Stimulated activated CD4-positive, alpha-beta T cell treated with anti-CD3 and anti-CD28 coated beads, Interleukin-12 subunit alpha, Interleukin-12 subunit beta, amount 100 ng/mL, for 48 hours (primary cell): ENCODE measurements around the gene RABL6.
"Not testable (repeated sequence)": the region's sequence is repeated elsewhere in the genome, so short reads cannot be mapped to it uniquely, and the experiment has no call there.

ENCODE experiments used
- DNase-seq, 3 donors: peaks; one replicate each; pipeline ENCODE4 v3.0.0-alpha.2; 2020; ENCODE audit warnings: low read depth in 2 of 3, low spot score in 1 of 3

The RABL6 gene

DNA sequence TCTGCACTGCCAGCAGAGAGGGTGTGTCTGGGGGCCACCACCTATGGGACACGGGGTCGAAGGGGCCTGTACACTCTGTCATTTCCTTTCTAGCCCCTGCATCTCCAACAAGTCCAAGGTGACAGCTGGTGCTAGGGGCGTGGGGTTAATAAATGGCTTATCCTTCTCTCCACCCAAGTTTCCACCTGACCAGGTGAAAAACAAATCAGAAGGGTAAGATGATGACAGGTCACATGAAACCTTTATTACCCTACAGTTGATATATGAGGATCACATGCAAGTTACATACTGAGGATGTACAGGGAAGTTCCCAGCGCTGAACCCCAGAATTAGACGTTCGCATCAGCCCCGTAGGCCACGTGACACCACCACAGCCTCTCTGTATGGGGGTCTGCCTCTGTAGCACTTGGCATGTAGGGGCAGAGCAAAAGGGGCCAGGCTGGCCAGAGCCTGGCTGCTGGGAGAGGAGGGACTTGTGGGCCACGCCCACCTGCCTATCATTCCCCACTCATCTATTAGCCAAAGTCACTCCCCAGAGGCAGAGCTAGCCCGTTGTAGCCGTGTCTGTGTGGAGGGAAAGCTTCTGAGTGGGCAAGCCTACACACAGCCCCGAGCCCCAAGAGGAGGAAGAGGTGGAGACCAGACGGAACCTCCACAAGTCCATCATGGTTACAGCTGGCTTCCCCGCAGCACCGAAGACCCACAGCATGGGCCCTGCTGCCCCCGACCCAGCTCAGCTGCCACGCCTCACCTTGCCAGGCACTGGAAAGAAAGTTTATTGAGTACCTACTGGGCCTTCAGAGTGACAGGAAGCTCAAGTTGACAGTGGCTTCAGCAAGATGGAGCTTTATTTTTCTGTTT, 14.4 kb upstream of the RABL6 start:
- no peak for DNase-seq

GRCh38 chr9:136794281-136794999, 13.3 kb upstream of the RABL6 start:
- no peak for DNase-seq

GRCh38 chr9:136795000-136795348, 12.8 kb upstream of the RABL6 start:
- DNase-seq: no peak

DNA sequence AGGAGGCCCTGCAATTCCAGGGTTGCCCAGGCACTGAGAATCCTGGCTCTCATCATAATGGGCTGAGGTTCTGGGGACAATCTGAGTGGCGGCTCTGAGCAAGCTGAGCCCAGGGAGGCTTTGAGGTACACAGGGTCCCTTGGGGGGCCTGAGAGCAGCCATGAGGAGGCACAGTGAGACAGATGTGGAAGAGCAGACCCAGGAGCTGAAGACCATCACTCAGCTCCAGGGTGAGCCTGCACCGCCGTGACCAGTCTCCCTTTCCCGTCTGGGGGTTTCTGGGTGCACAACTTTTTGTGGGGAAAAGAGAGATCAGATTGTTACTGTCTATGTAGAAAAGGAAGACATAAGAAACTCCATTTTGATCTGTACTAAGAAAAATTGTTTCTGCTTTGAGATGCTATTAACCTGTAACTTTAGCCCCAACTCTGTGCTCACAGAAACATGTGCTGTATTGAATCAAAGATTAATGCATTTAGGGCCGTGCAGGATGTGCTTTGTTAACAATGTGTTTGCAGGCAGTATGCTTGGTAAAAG, 11.4 kb upstream of the RABL6 start, which contains the start of gene CCDC183:
Gene CCDC183 (plus strand): TSS at position 101 of the 537 bp plus-strand sequence. CDS start 60 bp downstream, at position 161.
- DNase-seq: no peak

DNA sequence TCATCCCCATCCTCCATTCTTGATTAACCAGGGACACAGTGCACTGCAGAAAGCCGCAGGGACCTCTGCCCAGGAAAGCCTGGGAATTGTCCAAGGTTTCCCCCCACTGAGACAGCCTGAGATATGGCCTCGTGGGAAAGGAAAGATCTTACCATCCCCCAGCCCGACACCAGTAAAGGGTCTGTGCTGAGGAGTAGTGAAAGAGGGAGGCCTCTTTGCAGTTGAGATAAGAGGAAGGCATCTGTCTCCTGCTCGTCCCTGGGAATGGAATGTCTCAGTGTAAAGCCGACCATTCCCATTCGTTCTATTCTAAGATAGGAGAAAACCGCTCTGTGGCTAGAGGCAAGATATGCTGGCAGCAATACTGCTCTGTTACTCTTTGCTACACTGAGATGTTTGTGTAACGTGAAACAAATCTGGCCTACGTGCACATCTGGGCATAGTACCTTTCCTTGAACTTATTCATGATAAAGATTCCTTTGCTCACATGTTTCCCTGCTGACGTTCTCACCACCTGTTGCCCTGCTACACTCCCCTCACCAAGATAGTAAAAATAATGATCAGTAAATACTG, 10.9 kb upstream of the RABL6 start:
- DNase-seq: not testable (repeated sequence)

GRCh38 chr9:136798708-136799078, 9.1 kb upstream of the RABL6 start:
- DNase-seq: no peak

- no peak for DNase-seq
These were observed 8.5 kb upstream of the RABL6 start for GRCh38 chr9:136799079-136799853.

DNA sequence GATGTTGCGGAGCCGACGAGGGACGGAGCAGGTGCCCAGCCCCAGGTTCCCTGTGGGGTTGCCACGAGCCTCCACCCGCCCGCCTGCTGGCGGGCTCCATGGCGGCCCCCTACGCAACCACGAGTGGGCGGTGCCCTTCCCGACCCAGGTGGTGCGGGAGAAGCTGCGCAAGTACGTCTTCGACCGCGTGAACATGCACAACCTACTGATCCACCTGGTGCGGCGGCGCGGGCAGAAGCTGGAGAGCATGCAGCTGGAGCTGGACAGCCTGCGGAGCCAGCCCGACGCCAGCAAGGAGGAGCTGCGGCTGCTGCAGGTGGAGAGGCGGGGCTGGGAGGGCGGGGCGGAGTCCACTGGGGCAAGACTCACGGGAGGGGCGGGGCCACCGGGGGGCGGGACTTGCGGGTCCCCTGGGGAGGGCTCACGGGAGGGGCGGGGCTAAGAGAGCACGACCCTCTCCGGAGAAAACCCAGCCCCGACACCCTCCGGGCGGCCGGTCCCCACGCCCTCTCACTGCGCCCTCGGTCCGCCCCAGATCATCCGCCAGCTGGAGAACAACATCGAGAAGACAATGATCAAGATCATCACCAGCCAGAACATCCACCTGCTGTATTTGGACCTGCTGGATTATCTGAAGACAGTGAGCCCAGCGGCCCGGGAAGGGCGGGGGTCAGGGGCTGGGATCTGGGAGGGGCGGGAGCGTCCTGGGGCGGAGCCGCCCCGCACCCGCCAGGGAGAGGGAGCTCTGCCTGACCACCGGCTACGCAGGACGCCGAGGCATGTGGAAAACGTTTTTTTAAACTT, 7.7 kb upstream of the RABL6 start:
- DNase-seq: peak; percentile 67 to 85 (median 82)

DNA sequence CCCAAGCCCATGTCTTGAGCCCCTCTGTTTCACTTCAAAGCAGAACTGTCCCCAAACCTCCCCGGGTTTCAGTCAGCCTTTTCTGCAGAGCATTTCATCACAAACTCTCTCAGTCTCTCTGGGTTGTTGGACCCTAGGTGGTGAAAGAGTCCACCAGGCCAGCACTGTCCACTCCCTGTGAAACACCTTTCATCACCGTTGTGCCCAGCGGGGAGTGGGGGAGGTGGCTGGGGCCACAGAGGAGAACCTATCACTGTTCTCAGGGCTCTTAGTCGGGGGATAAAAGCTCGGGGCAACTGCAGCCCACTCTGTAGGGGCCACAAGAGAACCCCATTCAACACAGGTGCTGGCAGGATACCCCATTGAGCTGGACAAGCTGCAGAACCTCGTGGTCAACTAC, 5.4 kb upstream of the RABL6 start:
- no peak for DNase-seq

DNA sequence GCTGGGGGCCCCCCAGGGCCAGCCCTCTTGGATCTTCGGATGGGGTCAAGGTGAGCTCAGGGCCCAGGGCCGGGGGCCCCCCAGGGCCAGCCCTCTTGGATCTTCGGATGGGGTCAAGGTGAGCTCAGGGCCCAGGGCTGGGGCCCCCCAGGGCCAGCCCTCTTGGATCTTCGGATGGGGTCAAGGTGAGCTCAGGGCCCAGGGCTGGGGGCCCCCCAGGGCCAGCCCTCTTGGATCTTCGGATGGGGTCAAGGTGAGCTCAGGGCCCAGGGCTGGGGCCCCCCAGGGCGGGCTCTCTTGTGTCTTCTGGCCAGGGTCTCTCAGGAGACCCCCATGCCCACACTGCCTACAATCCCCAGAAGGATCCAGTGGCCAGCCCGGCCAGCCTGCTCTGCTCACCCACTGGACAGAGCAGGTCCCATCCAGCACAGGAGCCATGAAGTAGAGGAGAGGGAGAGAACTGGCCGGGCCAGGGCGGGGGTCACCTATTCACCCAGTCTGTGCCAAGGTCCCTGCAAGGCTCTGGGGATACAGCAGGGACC, 4.7 kb upstream of the RABL6 start:
- not testable (repeated sequence) for DNase-seq

DNA sequence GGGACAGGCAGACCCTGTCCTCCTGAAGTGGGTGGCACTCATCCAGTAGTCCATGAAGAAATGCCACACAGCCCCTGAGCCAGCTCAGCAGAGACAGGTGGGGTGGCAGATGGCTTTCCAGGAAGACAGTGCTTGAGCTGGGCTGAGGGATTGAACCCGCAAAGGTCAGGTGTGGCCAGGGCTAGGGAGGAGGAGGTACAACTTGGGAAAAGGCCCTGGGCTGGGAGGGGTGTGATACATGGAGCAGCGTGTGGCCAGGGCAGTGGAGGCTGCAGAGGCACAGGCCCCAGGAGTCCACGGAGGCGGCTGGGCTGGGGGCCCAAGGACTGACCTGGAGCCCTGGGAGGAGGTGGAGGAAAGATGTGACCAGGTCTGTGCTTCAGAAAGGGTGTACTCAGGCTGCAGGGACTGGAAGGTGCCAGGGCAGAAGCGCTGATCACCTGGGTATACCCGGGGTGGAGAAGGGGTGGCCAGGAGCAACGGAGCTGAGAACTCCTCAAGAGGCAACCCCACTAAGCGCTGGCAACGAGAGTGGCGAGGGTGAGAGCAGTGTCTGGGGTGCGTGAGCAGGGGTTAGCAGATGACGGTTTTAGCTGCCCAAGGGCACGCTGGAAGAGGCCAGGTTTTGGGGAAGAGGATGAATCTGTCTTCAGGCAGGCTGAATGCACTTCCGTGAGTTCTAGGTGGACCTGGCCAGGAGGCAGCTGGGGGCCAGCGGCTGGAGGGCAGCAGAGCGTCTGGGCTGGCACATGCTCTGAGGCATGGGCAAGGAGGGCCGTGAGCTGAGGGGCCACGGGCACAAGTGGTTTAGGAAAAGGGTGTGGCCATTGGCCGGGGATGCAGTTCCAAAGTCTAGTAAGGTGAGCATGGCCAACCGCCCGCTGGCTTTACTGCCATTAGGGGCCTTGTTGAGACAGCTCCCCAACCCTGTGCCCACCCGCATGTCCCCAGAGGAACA, 3.9 kb upstream of the RABL6 start:
- no peak for DNase-seq

GRCh38 chr9:136804509-136805206, 3.1 kb upstream of the RABL6 start:
- no peak for DNase-seq

GRCh38 chr9:136805207-136805740, 2.5 kb upstream of the RABL6 start:
- DNase-seq: no peak

DNA sequence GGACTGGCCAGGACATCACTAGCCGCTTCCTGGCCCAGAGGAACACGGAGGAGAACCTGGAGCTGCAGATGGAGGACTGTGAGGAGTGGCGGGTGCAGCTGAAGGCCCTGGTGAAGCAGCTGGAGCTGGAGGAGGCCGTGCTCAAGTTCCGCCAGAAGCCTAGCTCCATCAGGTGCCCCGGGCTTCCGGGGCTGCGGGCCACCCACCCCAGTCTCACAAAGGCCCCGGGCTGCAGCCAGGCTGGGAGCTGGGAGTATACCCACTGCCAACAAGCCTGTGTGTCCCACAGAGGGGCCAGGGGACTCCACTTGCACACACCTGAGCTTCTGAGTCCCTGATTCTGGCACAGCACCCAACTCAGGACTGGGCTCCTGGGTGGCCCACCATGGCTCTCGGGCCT, 1.7 kb upstream of the RABL6 start:
- DNase-seq: no peak

DNA sequence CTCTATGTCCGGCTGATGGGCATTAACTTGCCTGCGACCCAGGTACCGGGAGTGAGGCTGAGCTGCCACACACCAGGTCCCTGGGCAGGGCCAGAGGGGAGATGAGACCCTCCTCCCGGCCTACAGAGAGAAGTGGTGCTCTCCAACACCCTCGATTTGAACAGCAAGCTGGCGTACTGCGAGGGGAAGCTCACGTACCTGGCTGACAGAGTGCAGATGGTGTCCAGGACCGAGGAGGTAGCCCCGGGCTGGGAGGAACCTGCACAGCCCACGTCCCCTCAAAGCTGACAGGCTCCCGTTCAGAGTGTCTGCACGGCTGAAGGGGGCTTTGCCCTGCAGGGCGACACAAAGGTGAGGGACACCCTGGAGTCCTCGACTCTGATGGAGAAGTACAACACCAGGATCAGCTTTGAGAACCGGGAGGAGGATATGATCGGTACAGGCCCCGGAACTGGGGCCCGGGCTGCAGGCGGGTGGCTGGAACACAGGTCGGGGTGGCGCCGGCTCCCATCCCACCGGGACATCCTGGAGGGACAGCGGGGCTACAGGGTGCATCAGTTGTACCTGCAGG, 1.0 kb upstream of the RABL6 start:
- no peak for DNase-seq

GRCh38 chr9:136808075-136808805, 492 bp downstream of the RABL6 start:
- DNase-seq: peak in 1 of 3 donors; percentile 21

DNA sequence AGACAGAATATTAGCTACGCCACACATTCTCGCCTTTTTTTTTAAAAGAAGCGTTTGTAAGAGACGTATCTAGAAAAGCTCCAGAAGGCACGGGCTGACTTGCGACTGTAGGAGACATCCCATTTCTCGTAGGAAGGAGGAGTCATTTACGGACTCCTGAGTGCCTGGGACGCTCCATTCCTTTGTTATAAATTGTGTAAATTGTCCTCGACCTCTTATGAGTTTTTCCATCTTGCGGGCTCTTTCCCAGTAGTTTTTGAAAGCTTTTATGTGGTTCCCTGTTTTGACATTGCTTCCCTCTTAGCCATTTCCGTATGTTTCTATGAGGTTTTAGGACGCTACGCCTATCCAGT, 1.0 kb downstream of the RABL6 start:
- no peak for DNase-seq
